Pancreas (tissue), 10 donors: ENCODE measurements around the gene SVIP. TPM values are rescaled to one million over a fixed set of nuclear protein-coding genes. Genes with fewer than 3 reads are reported as not detected.

Source experiments
- ATAC-seq, 4 donors: fragments of 200-7000 bp; cut with Tn5 transposase; one replicate each; pipeline versions ENCODE4 v1.8.0 to v1.9.1; 2020; ENCODE audit warnings: mild to moderate bottlenecking in 4 of 4, moderate library complexity in 4 of 4
- DNase-seq, 6 donors: peaks; one replicate each; pipeline ENCODE4 v3.0.0-alpha.2; 2020
- FAIRE-seq: peaks from 2 replicates; lab custom pipeline; 2012; peaks lifted over from hg19 to GRCh38; lab: Jason Lieb, UNC
- H3K27ac ChIP-seq, 4 donors: fragments of 200-600 bp; sonication (generic); 1 replicate in 3 of 4; 2 replicates in 1 of 4; pipeline versions ENCODE4 v1.5.0 to v1.8.0; 2020
- H3K27me3 ChIP-seq, 4 donors: fragments of 200-600 bp; one replicate each; pipeline ENCODE4 v1.8.0; 2021
- H3K36me3 ChIP-seq, 3 donors: fragments of 200-600 bp; sonication (generic) in 1 of 3; one replicate each; pipeline versions ENCODE4 v1.5.0 to v1.8.0; 2020 to 2021
- H3K4me1 ChIP-seq, 3 donors: fragments of 200-600 bp; one replicate each; pipeline ENCODE4 v1.8.0; 2021
- H3K4me3 ChIP-seq, 4 donors: fragments of 200-600 bp; sonication (generic) in 2 of 4; one replicate each; pipeline versions ENCODE4 v1.5.0 to v1.8.0; 2020 to 2021
- H3K9me3 ChIP-seq, 4 donors: fragments of 200-600 bp; one replicate each; pipeline ENCODE4 v1.8.0; 2021
- WGBS, 2 donors: extraction: QIAGEN DNeasy Blood & Tissue Kit; methylation state at CpG; one replicate each; pipeline ENCODE4 v1.1.7; 2013; 5-methylcytosine and 5-hydroxymethylcytosine counted together
- intact Hi-C, 3 donors: fragments of 100-400 bp; cut with DNase I; formaldehyde crosslinking; loops; one replicate each; pipeline versions ENCODE4 v1.11.1 to v1.14.2; 2022
- polyA plus RNA-seq, 2 donors: library from polyadenylated mRNA; stranded (reverse); fragments of 200-250 nt; gene quantifications; one replicate each; pipeline ENCODE4 v1.2.3, GENCODE V29; 2013
- total RNA-seq, 6 donors: library from RNA; stranded (reverse); fragmentation: NEBNext Ultra II Directional in 4 of 6; extraction: Animal tissue kit (Norgen Biotek cat#: 25700) in 4 of 6; gene quantifications; one replicate each; pipeline versions ENCODE4 v1.2.1 to v1.2.4, GENCODE V29; 2021 to 2023
- TF ChIP-seq, protein P1 (sequence below), 4 donors: fragments of 200-600 bp; sonication (generic) in 3 of 4; IDR thresholded peaks; one replicate each; pipeline versions ENCODE4 v1.5.0 to v1.8.0; 2021; ENCODE audit warnings: antibody characterized with exemption in 4 of 4
- donor health status: healthy with polysubstance abuse.
- donor health status: DM: no; HTN: no; CAD: no; lungs with moderate emphysema.
- donor health status: DM: no; HTN: no; CAD: no.
- donor health status: control.
- donor health status: control.
- donor health status: Bipolar disorder and iron deficiency.
- donor health status: DM: yes; HTN: yes; CAD: no.
- donor health status: DM: no; HTN: no; CAD: no.
- donor health status: DM: no; HTN: no; CAD: no.
- donor health status: DM: yes; HTN: yes; CAD: no.

Gene SVIP
- total and polyA plus RNA-seq, 8 donors, result 8.8 to 20.6 (median 15.2) TPM

GRCh38 chr11:22778642-22779041, 51.0 kb downstream of the SVIP start:
- no peak overlapping the region for H3K27ac ChIP-seq
- H3K4me3 ChIP-seq, result no peak overlapping the region
- TF ChIP-seq, protein P1, sequence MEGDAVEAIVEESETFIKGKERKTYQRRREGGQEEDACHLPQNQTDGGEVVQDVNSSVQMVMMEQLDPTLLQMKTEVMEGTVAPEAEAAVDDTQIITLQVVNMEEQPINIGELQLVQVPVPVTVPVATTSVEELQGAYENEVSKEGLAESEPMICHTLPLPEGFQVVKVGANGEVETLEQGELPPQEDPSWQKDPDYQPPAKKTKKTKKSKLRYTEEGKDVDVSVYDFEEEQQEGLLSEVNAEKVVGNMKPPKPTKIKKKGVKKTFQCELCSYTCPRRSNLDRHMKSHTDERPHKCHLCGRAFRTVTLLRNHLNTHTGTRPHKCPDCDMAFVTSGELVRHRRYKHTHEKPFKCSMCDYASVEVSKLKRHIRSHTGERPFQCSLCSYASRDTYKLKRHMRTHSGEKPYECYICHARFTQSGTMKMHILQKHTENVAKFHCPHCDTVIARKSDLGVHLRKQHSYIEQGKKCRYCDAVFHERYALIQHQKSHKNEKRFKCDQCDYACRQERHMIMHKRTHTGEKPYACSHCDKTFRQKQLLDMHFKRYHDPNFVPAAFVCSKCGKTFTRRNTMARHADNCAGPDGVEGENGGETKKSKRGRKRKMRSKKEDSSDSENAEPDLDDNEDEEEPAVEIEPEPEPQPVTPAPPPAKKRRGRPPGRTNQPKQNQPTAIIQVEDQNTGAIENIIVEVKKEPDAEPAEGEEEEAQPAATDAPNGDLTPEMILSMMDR (IDR thresholded peaks at IDR 0.05), result no peak
- no peaks in the 10 kb centered on the region for H3K36me3 ChIP-seq
- H3K4me1 ChIP-seq, result no peaks in the 10 kb centered on the region
- H3K9me3 ChIP-seq, result no peaks in the 10 kb centered on the region
- ATAC-seq, result peak in 2 of 4 donors; percentile 60 to 62
- intact Hi-C loops, result no loop called here
- DNase-seq, result no peak
- no peak for FAIRE-seq
- H3K27me3 ChIP-seq, result no peaks in the 10 kb centered on the region

- H3K36me3 ChIP-seq, result no peaks in the 10 kb centered on the region
- no peak overlapping the region for H3K27ac ChIP-seq
- no peaks in the 10 kb centered on the region for H3K9me3 ChIP-seq
- ATAC-seq (no peak), FAIRE-seq (no peak), DNase-seq (no peak)
- H3K4me3 ChIP-seq, result no peak overlapping the region
- no peaks in the 10 kb centered on the region for H3K4me1 ChIP-seq
- intact Hi-C loops, result no loop called here
- no peaks in the 10 kb centered on the region for H3K27me3 ChIP-seq
- TF ChIP-seq, protein P1 (IDR thresholded peaks at IDR 0.05), result no peak
- 49 to 64% methylated on average over 5 of the region's 5 CpGs for WGBS, 2 donors
Measured at GRCh38 chr11:22775248-22775647, 54.4 kb downstream of the SVIP start.

DNA sequence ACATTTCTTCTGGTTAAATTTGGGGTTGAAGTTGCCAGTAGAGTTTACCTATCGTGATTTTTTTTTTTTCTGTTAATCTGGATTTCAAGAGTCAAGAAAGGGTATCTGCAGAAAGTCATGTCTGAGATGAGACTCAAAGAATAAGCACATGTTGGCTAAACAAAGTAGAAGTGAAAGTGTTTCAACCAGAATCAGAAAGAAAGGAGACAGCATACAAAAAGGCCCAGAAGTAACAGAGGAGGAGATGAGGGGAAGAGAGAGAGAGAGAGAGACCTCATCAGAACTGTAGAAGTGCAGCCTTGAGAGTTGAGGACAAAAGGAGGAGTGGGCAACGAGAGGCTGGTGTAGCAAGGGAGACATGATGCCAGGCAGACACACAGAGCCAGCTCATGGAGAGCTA, 54.9 kb downstream of the SVIP start:
- DNase-seq (no peak), FAIRE-seq (no peak), ATAC-seq (no peak)

GRCh38 chr11:22769081-22769480, 60.5 kb downstream of the SVIP start:
- Histone ChIP-seq H3K27ac (no peak overlapping the region), H3K4me1 (no peaks in the 10 kb centered on the region), H3K9me3 (no peaks in the 10 kb centered on the region), H3K4me3 (no peak overlapping the region), H3K36me3 (no peaks in the 10 kb centered on the region), H3K27me3 (no peaks in the 10 kb centered on the region)
- DNase-seq, result no peak
- intact Hi-C loops, result no loop called here
- TF ChIP-seq, protein P1 (IDR thresholded peaks at IDR 0.05), result no peak
- FAIRE-seq, result no peak
- WGBS, 2 donors, result 85 to 96% methylated on average over 1 of the region's 1 CpG
- ATAC-seq, result no peak

More for the DNA sequence above, 54.9 kb downstream of the SVIP start:
- TF ChIP-seq, protein P1 (IDR thresholded peaks at IDR 0.05), result no peak
- Histone ChIP-seq H3K27me3 (no peaks in the 10 kb centered on the region), H3K9me3 (no peaks in the 10 kb centered on the region), H3K36me3 (no peaks in the 10 kb centered on the region), H3K4me1 (no peaks in the 10 kb centered on the region), H3K4me3 (no peak overlapping the region), H3K27ac (no peak overlapping the region)
- WGBS, 2 donors, result 69 to 87% methylated on average over 2 of the region's 2 CpGs
- intact Hi-C loops, result no loop called here

Other genes with a start within 250 kb of the SVIP start
- gene FANCF, start 204.0 kb downstream of the SVIP start, total RNA-seq, result 10 to 100 TPM in 2 of 6 donors, 1 to 10 TPM in 4; 7.1 to 12.9 (median 9.8) TPM
- 1 to 10 TPM; 6.0 to 9.7 TPM for gene FANCF, start 204.0 kb downstream of the SVIP start, polyA plus RNA-seq
- 10 to 100 TPM in 5 of 6 donors, 1 to 10 TPM in 1; 7.7 to 13.4 (median 11.7) TPM for gene GAS2, start 163.2 kb downstream of the SVIP start, total RNA-seq
- 1 to 10 TPM; 4.1 to 6.3 TPM for gene GAS2, start 163.2 kb downstream of the SVIP start, polyA plus RNA-seq
- gene CCDC179, start 30.7 kb upstream of the SVIP start, total RNA-seq, result not detected
- not detected for gene CCDC179, start 30.7 kb upstream of the SVIP start, polyA plus RNA-seq